GM10847 (cell line): ENCODE results near the gene OIP5.

Experiments
- POLR2A ChIP-seq: IDR thresholded peaks from 2 replicates; pipeline ENCODE4 v1.6.1; 2011; ENCODE audit not compliant: insufficient read length; ENCODE audit errors: extremely low read depth

OIP5 gene

GRCh38 chr15:41332194-41333025 is at the start of gene OIP5, which contains the start of gene NUSAP1:
Gene OIP5 (minus strand): TSS chr15:41332591. CDS start chr15:41332561, 30 bp downstream.
Gene NUSAP1 (plus strand): TSS chr15:41332881. CDS start chr15:41332958, 77 bp downstream.
- peak; percentile 88 for TF ChIP-seq POLR2A

DNA sequence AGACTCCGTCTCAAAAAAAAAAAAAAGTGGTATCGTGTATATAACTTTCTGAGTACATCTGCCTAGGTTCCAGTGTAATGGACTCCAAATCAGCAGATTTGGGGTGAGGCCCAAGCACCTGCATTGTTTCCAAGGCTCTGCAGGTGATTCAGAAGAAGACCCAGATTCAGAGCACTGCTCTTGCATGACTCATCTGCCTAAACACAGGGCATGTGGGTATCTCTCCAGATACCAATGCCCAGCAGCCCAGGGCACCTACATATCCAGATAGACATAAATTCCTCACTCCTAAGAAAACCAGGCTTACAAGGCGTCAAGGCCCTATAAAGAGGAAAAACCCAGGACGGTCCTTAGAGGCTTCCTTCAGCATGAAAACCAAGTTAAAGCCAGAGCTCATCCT is 45.6 kb upstream of the OIP5 start:
- no peak for TF ChIP-seq POLR2A

DNA sequence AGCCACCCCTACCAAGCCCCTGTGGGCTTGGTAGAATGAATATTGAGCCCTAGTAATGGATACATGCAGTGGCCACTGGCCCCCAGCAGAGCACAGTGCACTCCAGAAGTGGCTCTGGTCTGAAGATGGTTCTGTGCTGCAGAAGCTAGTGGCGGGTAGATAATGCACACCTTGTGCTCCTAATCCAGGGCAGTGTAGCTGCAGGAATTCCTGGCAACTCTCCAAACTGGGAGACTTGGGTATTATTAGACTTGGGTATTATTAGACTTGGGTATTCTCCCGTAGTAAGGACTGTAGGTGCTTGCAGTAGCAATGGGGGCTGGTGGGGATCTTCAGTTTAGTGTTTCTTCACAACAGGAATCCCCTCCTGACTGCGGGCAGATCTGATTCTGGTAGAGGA is 35.0 kb upstream of the OIP5 start:
- no peak for TF ChIP-seq POLR2A

GRCh38 chr15:41354371-41354770 is 22.0 kb upstream of the OIP5 start:
- no peak for TF ChIP-seq POLR2A

DNA sequence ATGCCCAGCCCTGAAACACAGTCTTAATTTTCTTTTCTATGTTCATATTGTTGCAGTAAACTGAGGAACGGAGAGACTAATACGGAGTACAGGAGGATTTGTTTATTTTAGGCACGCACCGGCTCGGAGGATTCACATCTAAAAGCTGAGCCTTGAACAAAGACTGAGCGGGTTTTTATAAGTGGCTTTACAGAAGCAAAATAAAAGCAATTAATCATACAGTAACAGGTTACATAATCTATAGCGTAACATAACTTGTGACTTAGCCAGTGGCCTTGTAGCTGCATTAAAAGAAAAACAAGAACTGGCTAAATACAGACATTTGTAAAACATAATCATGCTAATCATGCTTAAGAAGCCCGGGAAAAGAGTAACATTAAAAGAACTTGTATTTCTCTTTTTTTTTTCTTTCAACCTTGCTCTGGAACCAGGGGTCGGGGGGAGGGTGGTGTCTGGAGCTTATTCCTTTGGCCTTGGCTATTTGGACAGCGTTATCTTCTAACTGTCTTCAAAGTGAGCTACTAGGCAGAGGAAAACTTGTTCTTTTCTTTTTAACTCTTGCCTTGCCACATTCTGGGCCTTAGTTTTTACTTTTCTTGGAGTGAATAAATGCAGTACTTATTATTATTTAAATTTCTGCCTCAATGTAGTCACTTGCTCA is 17.8 kb upstream of the OIP5 start:
- no peak for TF ChIP-seq POLR2A

DNA sequence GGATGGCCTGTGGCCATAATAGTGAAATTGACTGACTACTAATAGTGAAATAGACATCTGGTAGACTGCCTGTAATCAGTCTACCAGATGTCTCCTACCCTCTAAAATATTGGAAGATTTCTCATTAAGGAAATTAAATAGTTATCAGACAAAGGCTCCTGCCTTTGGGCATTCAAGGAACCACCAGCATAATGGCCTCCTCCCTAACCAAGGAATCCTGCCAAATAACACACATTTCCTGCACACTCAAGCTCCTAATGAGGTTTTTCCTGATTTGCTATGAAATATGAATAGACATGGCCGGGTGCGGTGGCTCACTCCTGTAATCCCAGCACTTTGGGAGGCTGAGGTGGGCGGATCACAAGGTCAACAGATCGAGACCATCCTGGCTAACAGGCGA is 14.8 kb upstream of the OIP5 start:
- TF ChIP-seq POLR2A, result no peak

GRCh38 chr15:41341519-41341918 is 9.1 kb upstream of the OIP5 start:
- TF ChIP-seq POLR2A, result no peak

- TF ChIP-seq POLR2A, result no peak
Observed at GRCh38 chr15:41340189-41340695, 7.9 kb upstream of the OIP5 start.

DNA sequence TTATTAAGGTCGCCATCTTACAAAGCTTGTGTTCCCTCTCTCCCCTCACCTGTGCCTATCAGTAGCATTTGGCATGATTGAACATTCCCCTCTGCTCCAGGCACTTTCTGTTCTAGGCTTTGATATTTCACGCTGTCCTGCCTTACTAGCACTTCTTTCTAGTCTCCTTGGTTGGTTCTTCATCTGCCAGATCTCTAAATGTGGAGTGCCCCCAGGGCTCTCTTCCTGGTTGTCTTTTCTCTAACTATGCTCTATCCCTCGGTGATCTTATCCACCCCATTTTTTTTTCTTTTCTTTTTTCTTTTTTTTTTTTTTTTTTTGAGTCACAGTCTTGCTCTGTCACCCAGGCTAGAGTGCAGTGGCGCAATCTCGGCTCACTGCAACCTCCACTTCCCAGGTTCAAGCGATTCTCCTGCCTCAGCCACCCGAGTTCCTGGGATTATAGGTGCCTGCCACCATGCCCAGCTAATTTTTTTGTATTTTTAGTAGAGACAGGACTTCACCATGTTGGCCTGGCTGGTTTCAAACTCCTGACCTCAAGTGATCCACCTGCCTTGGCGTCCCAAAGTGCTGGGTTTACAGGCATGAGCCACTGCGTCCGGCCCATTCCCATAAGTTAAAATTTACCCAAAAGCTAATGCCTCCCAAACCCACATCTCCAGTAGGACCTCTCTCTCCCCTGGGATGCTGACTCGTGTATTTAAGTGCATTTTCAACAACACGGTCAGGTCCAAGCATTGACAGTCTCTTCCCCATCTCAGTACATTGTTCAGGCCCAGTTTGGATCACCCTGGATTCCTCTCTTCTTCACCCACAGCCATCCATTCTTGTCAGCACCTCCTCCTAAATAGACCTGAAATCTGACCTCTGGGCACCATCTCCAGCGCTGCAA is 5.5 kb upstream of the OIP5 start:
- TF ChIP-seq POLR2A, result no peak

DNA sequence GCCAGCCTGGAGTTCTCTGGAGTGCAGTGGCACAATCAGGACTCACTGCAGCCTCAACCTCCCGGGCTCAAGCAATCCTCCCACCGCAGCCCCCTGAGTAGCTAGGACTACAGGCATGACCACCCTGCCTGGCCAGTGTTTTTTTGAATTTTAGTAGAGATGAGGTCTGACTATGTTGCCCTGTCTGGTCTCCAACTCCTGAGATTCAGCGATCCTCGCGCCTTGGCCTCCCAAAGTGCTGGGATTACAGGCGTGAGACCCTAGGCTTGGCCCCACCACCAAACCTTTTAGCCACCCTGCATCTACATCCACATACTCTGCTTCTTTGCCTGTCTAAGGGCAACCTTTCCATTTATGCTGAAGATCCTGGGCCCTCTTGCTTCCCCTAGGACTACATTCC is 4.7 kb upstream of the OIP5 start:
- TF ChIP-seq POLR2A, result no peak

GRCh38 chr15:41336549-41336948 is 4.2 kb upstream of the OIP5 start:
- no peak for TF ChIP-seq POLR2A

DNA sequence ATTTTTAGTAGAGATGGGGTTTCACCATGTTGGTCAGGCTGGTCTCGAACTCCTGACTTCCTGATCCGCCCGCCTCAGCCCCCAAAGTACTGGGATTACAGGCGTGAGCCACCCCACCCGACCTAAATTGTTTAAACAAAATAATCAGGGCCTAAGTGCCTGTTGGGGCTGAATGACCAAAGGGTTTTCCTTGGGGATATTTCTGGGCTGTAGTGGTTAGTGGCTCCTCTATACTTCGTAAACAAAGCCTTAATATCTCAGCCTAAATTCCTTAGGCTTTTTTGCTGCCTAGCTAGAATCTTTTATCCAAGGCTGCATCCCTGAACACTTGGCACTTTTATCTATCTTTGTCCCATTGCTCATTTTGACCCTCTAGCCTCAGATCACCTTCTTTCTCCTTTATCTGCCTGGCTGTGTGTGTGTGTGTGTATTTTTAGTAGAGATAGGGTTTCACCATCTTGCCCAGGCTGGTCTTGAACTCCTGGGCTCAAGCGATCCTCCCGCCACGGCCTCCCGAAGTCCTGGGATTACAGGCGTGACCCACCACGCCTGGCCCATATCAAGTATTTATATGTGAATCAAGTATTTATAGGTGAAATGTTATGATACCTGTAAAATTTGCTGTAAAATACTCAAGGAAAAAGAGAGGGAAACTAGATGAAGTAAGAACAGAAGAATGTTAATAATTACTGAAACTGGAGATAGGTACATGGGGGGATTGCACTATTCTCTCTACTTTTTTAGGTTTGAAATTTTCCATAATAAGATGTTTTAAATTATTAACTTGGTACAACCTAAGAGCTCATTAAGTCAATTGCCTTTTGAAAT is 2.1 kb upstream of the OIP5 start:
- no peak for TF ChIP-seq POLR2A

DNA sequence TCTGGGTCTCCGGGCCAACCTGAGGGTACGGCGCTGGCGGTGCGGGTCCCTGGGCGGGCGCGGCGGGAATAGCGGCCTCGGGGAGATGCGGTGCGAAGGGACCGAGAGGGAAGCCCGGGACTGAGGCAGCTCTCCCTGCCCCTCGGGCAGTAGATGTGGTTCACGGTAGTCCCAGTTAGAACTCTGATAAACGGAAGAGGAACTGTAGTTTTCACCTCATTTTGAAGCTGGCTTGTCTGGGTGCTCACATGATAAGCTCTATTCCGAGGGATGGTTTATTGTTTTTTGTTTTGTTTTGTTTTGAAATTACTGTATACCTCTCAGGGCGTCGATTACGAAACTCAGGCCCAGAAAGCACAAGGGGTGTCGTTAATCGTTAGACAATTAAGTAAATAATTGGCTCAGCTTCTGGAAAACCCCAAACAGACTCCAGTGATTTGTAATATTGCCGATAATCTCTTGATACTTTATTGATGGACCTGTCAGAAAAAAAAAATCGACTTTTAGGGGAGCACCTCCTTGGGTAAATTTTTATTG is 703 bp upstream of the OIP5 start:
- peak; percentile 1 for TF ChIP-seq POLR2A

DNA sequence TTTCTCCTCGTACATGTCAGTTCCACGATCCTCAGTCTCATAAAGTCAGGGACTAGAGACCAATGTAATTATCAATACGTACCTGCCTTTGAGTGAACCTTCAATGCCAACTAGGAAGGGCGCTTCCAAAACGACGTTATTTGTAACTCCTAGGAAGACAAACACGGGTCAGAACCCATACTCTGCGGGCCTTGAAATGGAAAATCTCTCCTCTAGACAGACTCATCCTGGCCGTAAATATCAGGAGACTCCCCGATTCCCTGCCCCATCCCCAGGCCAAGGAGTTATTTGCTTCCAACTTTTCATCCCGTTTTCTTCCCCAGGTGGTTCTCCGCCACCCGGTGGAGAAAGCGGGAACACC is 578 bp downstream of the OIP5 start:
- TF ChIP-seq POLR2A, result no peak
